Pancreas (tissue), 10 donors: ENCODE measurements around the gene PAPPA. TPM values are rescaled to one million over a fixed set of nuclear protein-coding genes. Genes with fewer than 3 reads are reported as not detected.

ENCODE experiments used
- ATAC-seq, 4 donors: fragments of 200-7000 bp; cut with Tn5 transposase; one replicate each; pipeline versions ENCODE4 v1.8.0 to v1.9.1; 2020; ENCODE audit warnings: mild to moderate bottlenecking in 4 of 4, moderate library complexity in 4 of 4
- DNase-seq, 6 donors: peaks; one replicate each; pipeline ENCODE4 v3.0.0-alpha.2; 2020
- FAIRE-seq: peaks from 2 replicates; lab custom pipeline; 2012; peaks lifted over from hg19 to GRCh38; lab: Jason Lieb, UNC
- H3K27ac ChIP-seq, 4 donors: fragments of 200-600 bp; sonication (generic); 1 replicate in 3 of 4; 2 replicates in 1 of 4; pipeline versions ENCODE4 v1.5.0 to v1.8.0; 2020
- H3K27me3 ChIP-seq, 4 donors: fragments of 200-600 bp; one replicate each; pipeline ENCODE4 v1.8.0; 2021
- H3K36me3 ChIP-seq, 3 donors: fragments of 200-600 bp; sonication (generic) in 1 of 3; one replicate each; pipeline versions ENCODE4 v1.5.0 to v1.8.0; 2020 to 2021
- H3K4me1 ChIP-seq, 3 donors: fragments of 200-600 bp; one replicate each; pipeline ENCODE4 v1.8.0; 2021
- H3K4me3 ChIP-seq, 4 donors: fragments of 200-600 bp; sonication (generic) in 2 of 4; one replicate each; pipeline versions ENCODE4 v1.5.0 to v1.8.0; 2020 to 2021
- H3K9me3 ChIP-seq, 4 donors: fragments of 200-600 bp; one replicate each; pipeline ENCODE4 v1.8.0; 2021
- WGBS, 2 donors: extraction: QIAGEN DNeasy Blood & Tissue Kit; methylation state at CpG; one replicate each; pipeline ENCODE4 v1.1.7; 2013; 5-methylcytosine and 5-hydroxymethylcytosine counted together
- intact Hi-C, 3 donors: fragments of 100-400 bp; cut with DNase I; formaldehyde crosslinking; loops; one replicate each; pipeline versions ENCODE4 v1.11.1 to v1.14.2; 2022
- polyA plus RNA-seq, 2 donors: library from polyadenylated mRNA; stranded (reverse); fragments of 200-250 nt; gene quantifications; one replicate each; pipeline ENCODE4 v1.2.3, GENCODE V29; 2013
- total RNA-seq, 6 donors: library from RNA; stranded (reverse); fragmentation: NEBNext Ultra II Directional in 4 of 6; extraction: Animal tissue kit (Norgen Biotek cat#: 25700) in 4 of 6; gene quantifications; one replicate each; pipeline versions ENCODE4 v1.2.1 to v1.2.4, GENCODE V29; 2021 to 2023
- TF ChIP-seq, protein P1 (sequence below), 4 donors: fragments of 200-600 bp; sonication (generic) in 3 of 4; IDR thresholded peaks; one replicate each; pipeline versions ENCODE4 v1.5.0 to v1.8.0; 2021; ENCODE audit warnings: antibody characterized with exemption in 4 of 4
- donor health status: healthy with polysubstance abuse.
- donor health status: DM: no; HTN: no; CAD: no; lungs with moderate emphysema.
- donor health status: DM: no; HTN: no; CAD: no.
- donor health status: control.
- donor health status: control.
- donor health status: Bipolar disorder and iron deficiency.
- donor health status: DM: yes; HTN: yes; CAD: no.
- donor health status: DM: no; HTN: no; CAD: no.
- donor health status: DM: no; HTN: no; CAD: no.
- donor health status: DM: yes; HTN: yes; CAD: no.

The PAPPA gene
- total and polyA plus RNA-seq, 8 donors: 0.11 to 3.4 (median 0.76) TPM

DNA sequence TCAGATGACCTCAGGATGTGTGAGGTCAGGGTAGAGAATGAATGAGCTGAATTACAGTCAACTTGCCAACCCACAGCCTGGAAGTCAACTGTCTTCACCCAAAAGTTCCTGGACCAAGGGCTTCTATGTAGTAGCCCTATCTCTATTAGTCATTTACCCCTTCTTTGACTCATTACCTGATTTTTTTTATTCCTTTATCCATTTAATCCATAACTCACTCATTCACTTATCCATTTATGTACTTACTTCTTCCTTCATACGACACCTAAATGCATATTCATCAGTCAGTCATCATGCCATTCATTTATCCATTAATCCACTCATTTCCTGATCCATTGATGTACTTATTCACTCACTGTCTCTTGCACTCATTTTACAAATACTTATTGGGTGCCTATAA is 212.7 kb downstream of the PAPPA start:
- FAIRE-seq (no peak), ATAC-seq (no peak), DNase-seq (no peak)
- no peaks in the 10 kb centered on the region for H3K36me3 ChIP-seq
- TF ChIP-seq, protein P1, sequence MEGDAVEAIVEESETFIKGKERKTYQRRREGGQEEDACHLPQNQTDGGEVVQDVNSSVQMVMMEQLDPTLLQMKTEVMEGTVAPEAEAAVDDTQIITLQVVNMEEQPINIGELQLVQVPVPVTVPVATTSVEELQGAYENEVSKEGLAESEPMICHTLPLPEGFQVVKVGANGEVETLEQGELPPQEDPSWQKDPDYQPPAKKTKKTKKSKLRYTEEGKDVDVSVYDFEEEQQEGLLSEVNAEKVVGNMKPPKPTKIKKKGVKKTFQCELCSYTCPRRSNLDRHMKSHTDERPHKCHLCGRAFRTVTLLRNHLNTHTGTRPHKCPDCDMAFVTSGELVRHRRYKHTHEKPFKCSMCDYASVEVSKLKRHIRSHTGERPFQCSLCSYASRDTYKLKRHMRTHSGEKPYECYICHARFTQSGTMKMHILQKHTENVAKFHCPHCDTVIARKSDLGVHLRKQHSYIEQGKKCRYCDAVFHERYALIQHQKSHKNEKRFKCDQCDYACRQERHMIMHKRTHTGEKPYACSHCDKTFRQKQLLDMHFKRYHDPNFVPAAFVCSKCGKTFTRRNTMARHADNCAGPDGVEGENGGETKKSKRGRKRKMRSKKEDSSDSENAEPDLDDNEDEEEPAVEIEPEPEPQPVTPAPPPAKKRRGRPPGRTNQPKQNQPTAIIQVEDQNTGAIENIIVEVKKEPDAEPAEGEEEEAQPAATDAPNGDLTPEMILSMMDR (IDR thresholded peaks at IDR 0.05): no peak
- H3K9me3 ChIP-seq: no peaks in the 10 kb centered on the region
- H3K27me3 ChIP-seq: no peaks in the 10 kb centered on the region
- intact Hi-C loops: no loop called here
- 91 to 98% methylated on average over 1 of the region's 1 CpG for WGBS, 2 donors
- no peak overlapping the region for H3K27ac ChIP-seq
- no peaks in the 10 kb centered on the region for H3K4me1 ChIP-seq
- H3K4me3 ChIP-seq: no peak overlapping the region

DNA sequence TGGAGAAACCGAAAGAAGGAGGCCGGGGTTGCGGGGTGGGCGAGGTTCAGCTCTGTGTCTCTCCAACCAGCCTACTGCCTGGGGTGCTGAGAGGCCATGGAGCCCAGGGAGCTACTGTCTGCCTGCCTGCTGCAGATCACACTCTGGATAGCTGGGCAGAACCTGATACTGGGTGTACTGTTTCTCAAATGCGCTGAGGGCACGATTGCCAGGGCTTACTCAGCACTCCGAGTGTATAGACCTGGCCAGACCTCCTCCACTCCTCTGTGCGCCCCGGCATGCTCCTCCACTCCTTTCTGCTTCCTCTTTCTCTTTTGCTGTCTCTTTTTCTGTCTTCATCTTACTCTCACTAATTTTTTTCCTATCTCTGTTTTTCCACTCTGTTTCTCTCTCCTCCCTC is 215.1 kb downstream of the PAPPA start:
- FAIRE-seq (no peak), DNase-seq (no peak), ATAC-seq (no peak)
- no peaks in the 10 kb centered on the region for H3K9me3 ChIP-seq
- no peaks in the 10 kb centered on the region for H3K27me3 ChIP-seq
- intact Hi-C loops: no loop called here
- H3K36me3 ChIP-seq: no peaks in the 10 kb centered on the region
- TF ChIP-seq, protein P1 (IDR thresholded peaks at IDR 0.05): no peak
- WGBS, 2 donors: 93% methylated on average over 9 of the region's 9 CpGs
- H3K27ac ChIP-seq: no peak overlapping the region
- no peaks in the 10 kb centered on the region for H3K4me1 ChIP-seq
- no peak overlapping the region for H3K4me3 ChIP-seq

DNA sequence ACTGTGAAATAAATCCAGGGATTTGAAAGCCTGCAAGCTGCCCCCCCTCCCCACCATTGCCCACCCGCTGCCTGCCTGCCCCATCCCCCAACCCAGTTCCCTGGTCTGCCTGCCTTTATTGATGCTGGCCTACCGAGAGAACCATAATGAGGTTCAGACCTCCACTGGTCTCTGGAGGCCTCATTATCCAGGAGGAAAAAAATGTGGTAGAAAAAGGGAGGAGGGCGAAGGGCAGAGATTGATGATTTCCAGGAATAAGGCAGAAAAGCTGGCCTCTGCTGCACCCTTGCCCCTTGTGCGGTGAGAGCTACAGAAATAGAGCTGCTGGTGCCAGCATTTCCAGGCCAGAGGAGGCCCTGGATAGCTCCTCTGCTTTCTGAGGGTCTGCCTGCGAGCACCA is 216.1 kb downstream of the PAPPA start:
- intact Hi-C loops: no loop called here
- H3K4me1 ChIP-seq: no peaks in the 10 kb centered on the region
- DNase-seq: no peak
- 68 to 80% methylated on average over 5 of the region's 5 CpGs for WGBS, 2 donors
- TF ChIP-seq, protein P1 (IDR thresholded peaks at IDR 0.05): no peak
- H3K27ac ChIP-seq: no peak overlapping the region
- FAIRE-seq: no peak
- H3K4me3 ChIP-seq: no peak overlapping the region
- no peaks in the 10 kb centered on the region for H3K36me3 ChIP-seq
- no peaks in the 10 kb centered on the region for H3K9me3 ChIP-seq
- H3K27me3 ChIP-seq: no peaks in the 10 kb centered on the region
- ATAC-seq: no peak

DNA sequence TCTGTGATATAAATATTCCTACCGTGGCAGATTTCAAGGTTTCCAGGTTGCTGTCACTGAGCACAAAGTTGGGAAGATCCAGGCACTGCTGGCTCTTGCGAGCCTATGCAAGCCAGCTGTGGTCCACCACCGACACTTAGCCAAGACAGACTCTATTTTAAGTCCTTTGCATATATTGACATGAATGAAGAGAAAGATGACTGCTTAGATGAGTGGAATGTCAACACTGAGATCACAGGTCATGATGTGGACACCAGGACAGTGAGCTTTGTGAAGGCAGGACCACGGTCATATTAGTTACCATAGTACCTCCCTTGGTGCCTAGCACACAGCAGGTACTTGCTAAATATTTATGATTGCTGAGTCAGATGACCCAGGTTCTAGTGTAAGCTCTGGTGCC is 217.0 kb downstream of the PAPPA start:
- Histone ChIP-seq H3K27ac (no peak overlapping the region), H3K27me3 (no peaks in the 10 kb centered on the region), H3K36me3 (no peaks in the 10 kb centered on the region), H3K4me3 (no peak overlapping the region), H3K9me3 (no peaks in the 10 kb centered on the region), H3K4me1 (no peaks in the 10 kb centered on the region)
- no peak for DNase-seq
- FAIRE-seq: no peak
- intact Hi-C loops: no loop called here
- ATAC-seq: no peak
- 84 to 92% methylated on average over 4 of the region's 4 CpGs for WGBS, 2 donors
- TF ChIP-seq, protein P1 (IDR thresholded peaks at IDR 0.05): no peak

DNA sequence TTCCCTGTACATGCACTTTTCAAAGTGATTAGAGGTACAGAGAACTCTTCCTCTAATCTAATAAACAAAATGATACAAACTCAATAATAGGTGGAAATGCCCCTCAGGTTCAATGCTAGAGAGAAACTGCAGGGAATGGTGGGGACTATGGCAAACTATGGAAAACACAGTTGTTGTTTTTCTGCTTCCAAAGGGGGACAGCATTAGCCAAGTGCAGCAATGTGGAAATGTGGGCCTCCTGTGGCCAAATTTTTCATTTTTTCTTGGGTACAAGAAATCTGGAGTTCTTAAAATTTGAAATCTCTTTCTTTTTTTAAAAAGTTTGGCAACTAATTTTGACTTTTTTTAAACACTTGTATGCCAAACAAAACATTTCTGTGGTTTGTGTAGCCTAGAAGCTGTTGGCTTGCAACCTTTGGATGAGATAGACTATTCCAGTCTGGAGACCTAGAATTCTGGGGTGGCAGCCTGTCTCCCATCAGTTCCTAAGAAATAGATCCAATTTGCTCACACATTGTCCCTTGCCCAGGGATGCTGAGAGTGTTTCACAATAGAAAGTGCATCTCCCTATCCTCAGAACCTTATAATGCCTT is 218.6 kb downstream of the PAPPA start:
- Histone ChIP-seq H3K36me3 (no peaks in the 10 kb centered on the region), H3K27me3 (no peaks in the 10 kb centered on the region), H3K9me3 (no peaks in the 10 kb centered on the region), H3K4me3 (no peak overlapping the region), H3K27ac (no peak overlapping the region), H3K4me1 (no peaks in the 10 kb centered on the region)
- FAIRE-seq (no peak), ATAC-seq (no peak), DNase-seq (no peak)
- intact Hi-C loops: no loop called here
- TF ChIP-seq, protein P1 (IDR thresholded peaks at IDR 0.05): no peak
